Sigmoid colon (tissue), 4 donors: ENCODE results near the gene R3HCC1L.

Experiments used
- CTCF ChIP-seq, 4 experiments: fragments of 450-650 bp in 3 of 4; fragments of 200-600 bp in 1 of 4; IDR thresholded peaks; one replicate each; pipeline ENCODE4 v1.5.1; 2016 to 2019; ENCODE audit warnings: antibody characterized with exemption in 4 of 4, mild to moderate bottlenecking in 3 of 4, moderate library complexity in 2 of 4
- EP300 ChIP-seq, 4 donors: sonication (generic); formaldehyde crosslinking; IDR thresholded peaks; one replicate each; pipeline ENCODE4 v1.6.1; 2017; ENCODE audit warnings: antibody characterized with exemption in 4 of 4
- POLR2AphosphoS5 ChIP-seq, 4 donors: sonication (generic); formaldehyde crosslinking; IDR thresholded peaks; one replicate each; pipeline ENCODE4 v1.6.1; 2017; ENCODE audit warnings: antibody characterized with exemption in 4 of 4

GRCh38 chr10:98217801-98218200, 83.3 kb downstream of the R3HCC1L start:
- TF ChIP-seq CTCF (IDR thresholded peaks at IDR 0.05), result no peak
- no peak for TF ChIP-seq POLR2AphosphoS5 (IDR thresholded peaks at IDR 0.05)
- no peak for TF ChIP-seq EP300 (IDR thresholded peaks at IDR 0.05)
